Spleen (tissue), 11 donors: Measurements from ENCODE around the gene GLOD5. TPM values are rescaled to one million over a fixed set of nuclear protein-coding genes. Genes with fewer than 3 reads are reported as not detected.
A peak's percentile ranks its signal among the peaks of the same experiment; 100 is the strongest.

Experiments used
- DNase-seq: peaks from one replicate; pipeline ENCODE4 v3.0.0-alpha.2; 2020
- H3K27ac ChIP-seq, 8 donors: fragments of 200-600 bp; sonication (generic) in 7 of 8; 1 replicate in 4 of 8; 2 replicates in 4 of 8; pipeline versions ENCODE4 v1.5.0 to v1.8.0; 2016 to 2021; ENCODE audit warnings: inconsistent platforms in 4 of 8, mild to moderate bottlenecking in 4 of 8, moderate library complexity in 1 of 8
- H3K27me3 ChIP-seq, 7 donors: fragments of 200-600 bp; sonication (generic) in 6 of 7; replicated peaks in 1 of 7; 1 replicate in 4 of 7; 2 replicates in 3 of 7; pipeline versions ENCODE4 v1.5.0 to v1.8.0; 2016 to 2021; ENCODE audit warnings: inconsistent platforms in 3 of 7, mild to moderate bottlenecking in 1 of 7
- H3K36me3 ChIP-seq, 6 donors: fragments of 200-600 bp; sonication (generic) in 5 of 6; 1 replicate in 4 of 6; 2 replicates in 2 of 6; pipeline versions ENCODE4 v1.5.0 to v1.8.0; 2016 to 2021; ENCODE audit warnings: inconsistent platforms in 2 of 6
- H3K4me1 ChIP-seq, 6 donors: fragments of 200-600 bp; sonication (generic) in 5 of 6; 1 replicate in 3 of 6; 2 replicates in 3 of 6; pipeline versions ENCODE4 v1.5.0 to v1.8.0; 2016 to 2021; ENCODE audit warnings: inconsistent platforms in 3 of 6
- H3K4me3 ChIP-seq, 8 donors: fragments of 200-600 bp; sonication (generic) in 7 of 8; 1 replicate in 4 of 8; 2 replicates in 4 of 8; pipeline versions ENCODE4 v1.5.0 to v1.8.0; 2016 to 2021; ENCODE audit warnings: inconsistent platforms in 4 of 8, mild to moderate bottlenecking in 4 of 8, moderate library complexity in 2 of 8
- H3K9me3 ChIP-seq, 8 donors: fragments of 200-600 bp; sonication (generic) in 7 of 8; 1 replicate in 4 of 8; 2 replicates in 4 of 8; pipeline versions ENCODE4 v1.5.0 to v1.8.0; 2016 to 2021; ENCODE audit warnings: inconsistent platforms in 4 of 8
- CTCF ChIP-seq, 11 experiments: fragments of 200-600 bp in 7 of 11; fragments of 450-650 bp in 4 of 11; sonication (generic) in 4 of 11; IDR thresholded peaks in 8 of 11; conservative IDR thresholded peaks in 3 of 11; 1 replicate in 7 of 11; 2 replicates in 4 of 11; pipeline versions ENCODE4 v1.4.0 to v1.8.0; 2016 to 2021; ENCODE audit warnings: antibody characterized with exemption in 11 of 11, inconsistent platforms in 4 of 11, mild to moderate bottlenecking in 1 of 11
- POLR2A ChIP-seq, 3 donors: fragments of 450-650 bp; IDR thresholded peaks; one replicate each; pipeline ENCODE4 v1.5.1; 2017; ENCODE audit warnings: antibody characterized with exemption in 3 of 3, mild to moderate bottlenecking in 1 of 3
- POLR2AphosphoS5 ChIP-seq, 3 donors: sonication (generic); formaldehyde crosslinking; IDR thresholded peaks; one replicate each; pipeline ENCODE4 v1.5.1; 2017; ENCODE audit warnings: antibody characterized with exemption in 3 of 3
- WGBS, 5 donors: extraction: QIAGEN DNeasy Blood & Tissue Kit in 3 of 5; methylation state at CpG; one replicate each; pipeline versions ENCODE4 v1.1.5 to v1.1.7; 2013 to 2018; 5-methylcytosine and 5-hydroxymethylcytosine counted together
- intact Hi-C: fragments of 100-400 bp; cut with DNase I; formaldehyde crosslinking; loops from one replicate; pipeline ENCODE4 v1.15.0; 2023; ENCODE audit warnings: low total_unique reads
- polyA plus RNA-seq, 3 donors: library from polyadenylated mRNA; stranded (reverse); fragments of 200-250 nt; gene quantifications; one replicate each; pipeline ENCODE4 v1.2.1, GENCODE V29; 2013
- total RNA-seq, 7 donors: library from RNA; depleted of rRNA in 3 of 7; stranded (reverse); fragments of >200 nt in 3 of 7; fragmentation: NEBNext Ultra II Directional in 4 of 7; extraction: Animal tissue kit (Norgen Biotek cat#: 25700) in 4 of 7; gene quantifications; one replicate each; pipeline versions ENCODE4 v1.1.0 to v1.2.1, GENCODE V29; 2016 to 2021
- donor health status: healthy with polysubstance abuse.
- donor health status: DM: no; HTN: no; CAD: no; lungs with moderate emphysema.
- donor health status: DM: no; HTN: no; CAD: no.
- donor health status: Bipolar disorder and iron deficiency.
- donor health status: healthy.
- donor health status: DM: no; HTN: no; CAD: no.
- donor health status: DM: yes; HTN: yes; CAD: no.

The GLOD5 gene
- total and polyA plus RNA-seq, 10 donors, result not detected

- H3K9me3 ChIP-seq, result no peaks in the 10 kb centered on the region
- H3K27ac ChIP-seq, result peak overlapping the region in 3 of 8 donors; percentile 68 to 81 (median 76)
- no peaks in the 10 kb centered on the region for H3K27me3 ChIP-seq
- DNase-seq, result no peak
- WGBS, 5 donors, result 62 to 100% (median 84%) methylated on average over 1 to 2 of the region's 2 CpGs
- TF ChIP-seq POLR2AphosphoS5 (IDR thresholded peaks at IDR 0.05) (no peak), POLR2A (IDR thresholded peaks at IDR 0.05) (no peak), CTCF (IDR thresholded peaks at IDR 0.05 in 8 of 11, conservative IDR thresholded peaks at IDR 0.05 in 3 of 11) (no peak)
- no peaks in the 10 kb centered on the region for H3K36me3 ChIP-seq
- H3K4me1 ChIP-seq, result no peaks in the 10 kb centered on the region
- intact Hi-C loops, result no loop called here
- H3K4me3 ChIP-seq, result no peak overlapping the region
These were observed 46.5 kb upstream of the GLOD5 start for GRCh38 chrX:48715072-48715471.

GRCh38 chrX:48715876-48716502 is 45.6 kb upstream of the GLOD5 start:
- Histone ChIP-seq H3K4me3 (no peak overlapping the region), H3K9me3 (no peaks in the 10 kb centered on the region), H3K4me1 (no peaks in the 10 kb centered on the region), H3K36me3 (no peaks in the 10 kb centered on the region), H3K27ac (peak overlapping the region in 2 of 8 donors; percentile 5 to 81), H3K27me3 (no peaks in the 10 kb centered on the region)
- no peak for DNase-seq
- no peak for TF ChIP-seq POLR2A (IDR thresholded peaks at IDR 0.05)
- no peak for TF ChIP-seq POLR2AphosphoS5 (IDR thresholded peaks at IDR 0.05)
- TF ChIP-seq CTCF (IDR thresholded peaks at IDR 0.05 in 8 of 11, conservative IDR thresholded peaks at IDR 0.05 in 3 of 11), result no peak
- intact Hi-C loops, result no loop called here
- 59 to 79% (median 73%) methylated on average over 4 of the region's 4 CpGs for WGBS, 5 donors

GRCh38 chrX:48719958-48720357 is 41.6 kb upstream of the GLOD5 start:
- no peaks in the 10 kb centered on the region for H3K36me3 ChIP-seq
- intact Hi-C loops, result no loop called here

More at GRCh38 chrX:48719958-48720357, 41.6 kb upstream of the GLOD5 start:
- WGBS, 5 donors, result 51 to 71% (median 65%) methylated on average over 2 of the region's 2 CpGs
- H3K9me3 ChIP-seq, result no peaks in the 10 kb centered on the region
- H3K27me3 ChIP-seq, result no peaks in the 10 kb centered on the region
- peak overlapping the region in 1 of 8 donors; percentile 28 for H3K4me3 ChIP-seq
- TF ChIP-seq POLR2AphosphoS5 (IDR thresholded peaks at IDR 0.05) (no peak), CTCF (IDR thresholded peaks at IDR 0.05 in 8 of 11, conservative IDR thresholded peaks at IDR 0.05 in 3 of 11) (no peak), POLR2A (IDR thresholded peaks at IDR 0.05) (no peak)
- DNase-seq, result no peak
- H3K27ac ChIP-seq, result peak overlapping the region in 4 of 8 donors; percentile 6 to 65 (median 35)
- H3K4me1 ChIP-seq, result no peaks in the 10 kb centered on the region
